ENCODE results near the gene RASAL1. TPM values are rescaled to one million over a fixed set of nuclear protein-coding genes. Genes with fewer than 3 reads are reported as not detected.

RASAL1 gene
- total and polyA plus RNA-seq, 10 donors, result 0.13 to 1.7 (median 0.62) TPM; not detected in 2

- peak overlapping the region in 1 of 8 donors; percentile 91 for H3K4me3 ChIP-seq
- H3K9me3 ChIP-seq, result no peaks in the 10 kb centered on the region
- H3K36me3 ChIP-seq, result peaks cover 0 to 20% (median 0%) of the 10 kb centered on the region in 6 donors
- peak overlapping the region in 6 of 8 donors; percentile 10 to 54 (median 38) for H3K27ac ChIP-seq
- H3K4me1 ChIP-seq, result peaks cover 46 to 100% (median 92%) of the 10 kb centered on the region in 6 donors
- TF ChIP-seq POLR2A (IDR thresholded peaks at IDR 0.05), result no peak
- TF ChIP-seq POLR2AphosphoS5 (IDR thresholded peaks at IDR 0.05), result no peak
- no peak for TF ChIP-seq CTCF (IDR thresholded peaks at IDR 0.05 in 8 of 11, conservative IDR thresholded peaks at IDR 0.05 in 3 of 11)
- H3K27me3 ChIP-seq (replicated peaks in 1 of 7), result peaks cover 0 to 17% (median 7%) of the 10 kb centered on the region in 7 donors
- DNase-seq, result peak; percentile 42
- intact Hi-C loops (cut with DNase I; ENCODE audit: low total_unique reads), result no loop called here
- 74 to 79% (median 76%) methylated on average over 10 of the region's 10 CpGs for WGBS, 5 donors
These were observed 74.4 kb downstream of the RASAL1 start for GRCh38 chr12:113061061-113061694.

- peak overlapping the region in 4 of 8 donors; percentile 10 to 54 (median 48) for H3K27ac ChIP-seq
- intact Hi-C loops (cut with DNase I; ENCODE audit: low total_unique reads), result no loop called here
- H3K36me3 ChIP-seq, result peaks cover 0 to 20% (median 0%) of the 10 kb centered on the region in 6 donors
- H3K27me3 ChIP-seq (replicated peaks in 1 of 7), result peaks cover 0 to 25% (median 7%) of the 10 kb centered on the region in 7 donors
- DNase-seq, result peak; percentile 41
- WGBS, 5 donors, result 77 to 93% (median 81%) methylated on average over 7 of the region's 7 CpGs
- no peak for TF ChIP-seq CTCF (IDR thresholded peaks at IDR 0.05 in 8 of 11, conservative IDR thresholded peaks at IDR 0.05 in 3 of 11)
- TF ChIP-seq POLR2A (IDR thresholded peaks at IDR 0.05), result no peak
- no peak for TF ChIP-seq POLR2AphosphoS5 (IDR thresholded peaks at IDR 0.05)
- no peaks in the 10 kb centered on the region for H3K9me3 ChIP-seq
- peak overlapping the region in 2 of 8 donors; percentile 78 to 91 for H3K4me3 ChIP-seq
- H3K4me1 ChIP-seq, result peaks cover 46 to 100% (median 92%) of the 10 kb centered on the region in 6 donors
These were observed 75.1 kb downstream of the RASAL1 start for GRCh38 chr12:113060336-113060960.

GRCh38 chr12:113059071-113059595, 76.4 kb downstream of the RASAL1 start:
- H3K27me3 ChIP-seq (replicated peaks in 1 of 7), result peaks cover 0 to 29% (median 7%) of the 10 kb centered on the region in 7 donors
- WGBS, 5 donors, result 71 to 90% (median 81%) methylated on average over 8 of the region's 8 CpGs
- TF ChIP-seq POLR2A (IDR thresholded peaks at IDR 0.05), result no peak
- no peak for TF ChIP-seq POLR2AphosphoS5 (IDR thresholded peaks at IDR 0.05)
- no peak for TF ChIP-seq CTCF (IDR thresholded peaks at IDR 0.05 in 8 of 11, conservative IDR thresholded peaks at IDR 0.05 in 3 of 11)
- H3K4me1 ChIP-seq, result peaks cover 33 to 100% (median 86%) of the 10 kb centered on the region in 6 donors
- intact Hi-C loops (cut with DNase I; ENCODE audit: low total_unique reads), result no loop called here
- peak overlapping the region in 5 of 8 donors; percentile 66 to 91 (median 75) for H3K4me3 ChIP-seq
- H3K27ac ChIP-seq, result peak overlapping the region in 2 of 8 donors; percentile 53 to 86
- DNase-seq, result no peak
- H3K9me3 ChIP-seq, result no peaks in the 10 kb centered on the region
- peaks cover 0 to 20% (median 0%) of the 10 kb centered on the region in 6 donors for H3K36me3 ChIP-seq

- peaks cover 0 to 20% (median 0%) of the 10 kb centered on the region in 6 donors for H3K36me3 ChIP-seq
- H3K27ac ChIP-seq, result peak overlapping the region in 3 of 8 donors; percentile 80 to 88 (median 86)
- peak overlapping the region; percentile 66 to 91 (median 74) for H3K4me3 ChIP-seq
- 76 to 100% (median 97%) methylated on average over 1 of the region's 1 CpG for WGBS, 5 donors
- TF ChIP-seq POLR2AphosphoS5 (IDR thresholded peaks at IDR 0.05) (no peak), POLR2A (IDR thresholded peaks at IDR 0.05) (no peak), CTCF (IDR thresholded peaks at IDR 0.05 in 8 of 11, conservative IDR thresholded peaks at IDR 0.05 in 3 of 11) (no peak)
- H3K4me1 ChIP-seq, result peaks cover 28 to 99% (median 80%) of the 10 kb centered on the region in 6 donors
- no peak for DNase-seq
- intact Hi-C loops (cut with DNase I; ENCODE audit: low total_unique reads), result no loop called here
- peaks cover 0 to 29% (median 7%) of the 10 kb centered on the region in 7 donors for H3K27me3 ChIP-seq (replicated peaks in 1 of 7)
- H3K9me3 ChIP-seq, result no peaks in the 10 kb centered on the region
These were observed 77.0 kb downstream of the RASAL1 start for GRCh38 chr12:113058553-113058952.
